ENCODE measurements around the gene PARG. TPM values are rescaled to one million over a fixed set of nuclear protein-coding genes. Genes with fewer than 3 reads are reported as not detected.
"Not testable (repeated sequence)": the region's sequence is repeated elsewhere in the genome, so short reads cannot be mapped to it uniquely, and the experiment has no call there.

Gene PARG
- 43.2 and 47.6 TPM in 2 replicates for total RNA-seq (2014; rRNA removed; shearing (Covaris generic); ENCODE audit: low replicate concordance)

- Histone ChIP-seq H3K4me3 (ENCODE audit: low read length) (peak within 1 kb of the TSS; percentile 90), H3K9ac (ENCODE audit: low read length) (peak within 1 kb of the TSS; percentile 70), H3K4me2 (ENCODE audit: low read depth, low read length, poor library complexity, severe bottlenecking) (peak within 1 kb of the TSS; percentile 72), H3K27ac (ENCODE audit: low read length) (peak within 1 kb of the TSS; percentile 54; the same call in 1 of the 2 replicates), H3K79me2 (ENCODE audit: low read length) (peaks cover 71% of the 10 kb centered on the region), H3K4me1 (ENCODE audit: low read length) (peaks cover 22% of the 10 kb centered on the region)
- H3K36me3 ChIP-seq (ENCODE audit: insufficient read depth, low read length); H3K9me2 ChIP-seq (replicated peaks; ENCODE audit: insufficient read depth, low read length); H3K27me3 ChIP-seq (ENCODE audit: low read length); H3K9me3 ChIP-seq (ENCODE audit: low read length); H2AFZ ChIP-seq (ENCODE audit: low read length); H4K20me1 ChIP-seq (ENCODE audit: insufficient read depth, low read depth, low read length): not testable (repeated sequence)
- DNase-seq: peak; percentile 92
Observed at GRCh38 chr10:49941447-49942338, at the start of gene PARG, which contains the start of gene TIMM23B. Gene PARG, minus strand, starts transcription at chr10:49942027. Its CDS starts 302 bp downstream, at chr10:49941725. Gene TIMM23B, plus strand, starts transcription at chr10:49942053. Its CDS starts 142 bp downstream, at chr10:49942195.

- not testable (repeated sequence) for H3K4me2 ChIP-seq (ENCODE audit: low read depth, low read length, poor library complexity, severe bottlenecking); H3K4me3 ChIP-seq (ENCODE audit: low read length); H3K27ac ChIP-seq (ENCODE audit: low read length); H3K9ac ChIP-seq (ENCODE audit: low read length); H3K9me3 ChIP-seq (ENCODE audit: low read length); H4K20me1 ChIP-seq (ENCODE audit: insufficient read depth, low read depth, low read length); H3K9me2 ChIP-seq (replicated peaks; ENCODE audit: insufficient read depth, low read length); H3K36me3 ChIP-seq (ENCODE audit: insufficient read depth, low read length); H3K79me2 ChIP-seq (ENCODE audit: low read length); H2AFZ ChIP-seq (ENCODE audit: low read length); H3K4me1 ChIP-seq (ENCODE audit: low read length); H3K27me3 ChIP-seq (ENCODE audit: low read length); DNase-seq
Observed at GRCh38 chr10:49988376-49988775, 46.5 kb upstream of the PARG start, which contains the start of gene AGAP6. Gene AGAP6, plus strand, starts transcription at chr10:49988406. Its CDS starts 310 bp downstream, at chr10:49988716.

DNA sequence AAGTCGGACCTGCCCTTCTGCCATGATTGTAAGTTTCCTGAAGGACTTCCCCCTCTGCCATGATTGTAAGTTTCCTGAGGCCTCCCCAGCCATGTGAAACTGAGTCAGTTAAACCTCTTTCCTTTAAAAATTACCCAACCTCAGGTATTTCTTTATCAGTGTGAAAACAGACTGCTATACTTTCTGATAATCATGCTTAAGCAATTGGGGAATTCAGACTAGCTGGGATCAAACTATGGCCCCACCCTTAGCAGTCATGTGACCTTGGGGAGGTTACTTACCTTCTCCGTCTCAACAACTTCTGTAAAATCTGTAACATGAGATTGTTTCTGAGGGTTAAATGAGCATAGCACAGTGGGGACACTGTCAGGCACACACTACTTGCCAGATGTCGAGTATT lies 45.4 kb upstream of the PARG start:
- DNase-seq; H3K27ac ChIP-seq (ENCODE audit: low read length): not testable (repeated sequence)

GRCh38 chr10:49977756-49978155 lies 35.9 kb upstream of the PARG start:
- H4K20me1 ChIP-seq (ENCODE audit: insufficient read depth, low read depth, low read length); H3K27me3 ChIP-seq (ENCODE audit: low read length); H3K9ac ChIP-seq (ENCODE audit: low read length); H2AFZ ChIP-seq (ENCODE audit: low read length); H3K4me3 ChIP-seq (ENCODE audit: low read length); DNase-seq; H3K27ac ChIP-seq (ENCODE audit: low read length); H3K9me2 ChIP-seq (replicated peaks; ENCODE audit: insufficient read depth, low read length); H3K79me2 ChIP-seq (ENCODE audit: low read length); H3K36me3 ChIP-seq (ENCODE audit: insufficient read depth, low read length); H3K4me2 ChIP-seq (ENCODE audit: low read depth, low read length, poor library complexity, severe bottlenecking); H3K4me1 ChIP-seq (ENCODE audit: low read length); H3K9me3 ChIP-seq (ENCODE audit: low read length): not testable (repeated sequence)

More for the DNA sequence above, 45.4 kb upstream of the PARG start:
- not testable (repeated sequence) for H3K79me2 ChIP-seq (ENCODE audit: low read length); H3K4me3 ChIP-seq (ENCODE audit: low read length); H3K4me1 ChIP-seq (ENCODE audit: low read length); H4K20me1 ChIP-seq (ENCODE audit: insufficient read depth, low read depth, low read length); H3K27me3 ChIP-seq (ENCODE audit: low read length); H2AFZ ChIP-seq (ENCODE audit: low read length); H3K9me3 ChIP-seq (ENCODE audit: low read length); H3K4me2 ChIP-seq (ENCODE audit: low read depth, low read length, poor library complexity, severe bottlenecking); H3K9me2 ChIP-seq (replicated peaks; ENCODE audit: insufficient read depth, low read length); H3K9ac ChIP-seq (ENCODE audit: low read length); H3K36me3 ChIP-seq (ENCODE audit: insufficient read depth, low read length)

DNA sequence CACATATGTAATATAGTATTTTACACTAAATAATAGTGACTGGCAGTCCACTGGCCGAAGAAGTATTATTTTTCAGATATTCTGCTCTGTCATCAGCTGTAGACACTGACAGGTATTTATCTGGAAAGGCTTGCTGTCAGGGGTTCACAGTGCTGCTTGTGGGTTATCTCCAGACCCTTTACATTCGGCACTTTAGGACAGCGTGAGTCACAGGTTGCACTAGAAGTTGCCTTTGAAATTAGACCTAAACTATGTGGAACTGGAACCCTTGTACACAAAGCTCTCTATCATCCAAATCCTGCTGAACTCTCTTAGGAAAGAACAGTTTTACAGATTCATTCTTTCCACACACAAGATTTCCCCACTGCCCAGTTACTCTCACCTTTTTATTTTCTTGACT lies 30.3 kb upstream of the PARG start:
- not testable (repeated sequence) for H3K27me3 ChIP-seq (ENCODE audit: low read length); H3K4me2 ChIP-seq (ENCODE audit: low read depth, low read length, poor library complexity, severe bottlenecking); H3K9me2 ChIP-seq (replicated peaks; ENCODE audit: insufficient read depth, low read length); H3K9ac ChIP-seq (ENCODE audit: low read length); H3K27ac ChIP-seq (ENCODE audit: low read length); H3K79me2 ChIP-seq (ENCODE audit: low read length); H3K9me3 ChIP-seq (ENCODE audit: low read length); H3K36me3 ChIP-seq (ENCODE audit: insufficient read depth, low read length); H3K4me1 ChIP-seq (ENCODE audit: low read length); H4K20me1 ChIP-seq (ENCODE audit: insufficient read depth, low read depth, low read length); H3K4me3 ChIP-seq (ENCODE audit: low read length); DNase-seq; H2AFZ ChIP-seq (ENCODE audit: low read length)

GRCh38 chr10:49971466-49971865 lies 29.6 kb upstream of the PARG start:
- H3K9ac ChIP-seq (ENCODE audit: low read length); H2AFZ ChIP-seq (ENCODE audit: low read length); H4K20me1 ChIP-seq (ENCODE audit: insufficient read depth, low read depth, low read length); H3K9me2 ChIP-seq (replicated peaks; ENCODE audit: insufficient read depth, low read length); H3K4me3 ChIP-seq (ENCODE audit: low read length); DNase-seq; H3K27ac ChIP-seq (ENCODE audit: low read length); H3K79me2 ChIP-seq (ENCODE audit: low read length); H3K27me3 ChIP-seq (ENCODE audit: low read length); H3K4me2 ChIP-seq (ENCODE audit: low read depth, low read length, poor library complexity, severe bottlenecking); H3K36me3 ChIP-seq (ENCODE audit: insufficient read depth, low read length); H3K9me3 ChIP-seq (ENCODE audit: low read length); H3K4me1 ChIP-seq (ENCODE audit: low read length): not testable (repeated sequence)

DNA sequence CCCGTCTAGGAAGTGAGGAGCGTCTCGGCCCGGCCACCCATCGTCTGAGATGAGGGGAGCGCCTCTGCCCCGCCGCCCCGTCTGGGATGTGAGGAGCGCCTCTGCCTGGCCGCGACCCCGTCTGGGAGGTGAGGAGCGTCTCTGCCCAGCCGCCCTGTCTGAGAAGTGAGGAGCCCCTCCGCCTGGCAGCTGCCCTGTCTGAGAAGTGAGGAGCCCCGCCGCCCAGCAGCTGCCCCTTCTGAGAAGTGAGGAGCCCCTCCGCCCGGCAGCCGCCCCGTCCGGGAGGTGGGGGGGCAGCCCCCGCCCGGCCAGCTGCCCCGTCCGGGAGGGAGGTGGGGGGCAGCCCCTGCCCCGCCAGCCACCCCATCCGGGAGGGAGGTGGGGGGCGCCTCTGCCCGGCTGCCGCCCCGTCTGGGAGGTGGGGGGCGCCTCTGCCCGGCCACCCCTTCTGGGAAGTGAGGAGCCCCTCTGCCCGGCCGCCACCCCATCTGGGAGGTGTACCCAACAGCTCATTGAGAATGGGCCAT lies 28.6 kb upstream of the PARG start:
- H3K9me2 ChIP-seq (replicated peaks; ENCODE audit: insufficient read depth, low read length); H3K9me3 ChIP-seq (ENCODE audit: low read length); H3K4me3 ChIP-seq (ENCODE audit: low read length); H4K20me1 ChIP-seq (ENCODE audit: insufficient read depth, low read depth, low read length); H3K4me1 ChIP-seq (ENCODE audit: low read length); H3K27me3 ChIP-seq (ENCODE audit: low read length); DNase-seq; H3K27ac ChIP-seq (ENCODE audit: low read length); H3K79me2 ChIP-seq (ENCODE audit: low read length); H3K4me2 ChIP-seq (ENCODE audit: low read depth, low read length, poor library complexity, severe bottlenecking); H3K36me3 ChIP-seq (ENCODE audit: insufficient read depth, low read length); H3K9ac ChIP-seq (ENCODE audit: low read length); H2AFZ ChIP-seq (ENCODE audit: low read length): not testable (repeated sequence)

DNA sequence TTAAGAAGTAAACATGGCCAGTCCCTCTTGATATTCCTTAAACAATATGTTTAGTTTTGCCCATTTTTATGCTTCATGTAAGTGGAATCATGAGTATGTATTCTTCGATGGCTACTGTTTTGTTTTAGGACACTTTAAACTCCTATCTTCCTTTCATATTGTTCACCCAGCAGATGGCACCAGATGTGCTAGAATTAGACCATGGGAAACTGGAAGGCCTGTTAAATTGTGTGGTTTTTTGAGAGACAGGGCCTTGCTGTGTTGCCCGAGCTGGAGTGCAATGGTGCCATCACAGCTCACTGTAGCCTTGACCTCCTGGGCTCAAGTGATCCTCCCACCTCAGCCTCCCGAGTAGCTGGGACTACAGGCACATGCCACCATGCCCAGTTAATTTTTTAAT lies 11.3 kb upstream of the PARG start:
- not testable (repeated sequence) for H3K9ac ChIP-seq (ENCODE audit: low read length); H3K4me2 ChIP-seq (ENCODE audit: low read depth, low read length, poor library complexity, severe bottlenecking); H3K9me2 ChIP-seq (replicated peaks; ENCODE audit: insufficient read depth, low read length); H3K27ac ChIP-seq (ENCODE audit: low read length); H2AFZ ChIP-seq (ENCODE audit: low read length); DNase-seq; H3K9me3 ChIP-seq (ENCODE audit: low read length); H3K27me3 ChIP-seq (ENCODE audit: low read length); H3K36me3 ChIP-seq (ENCODE audit: insufficient read depth, low read length); H3K4me3 ChIP-seq (ENCODE audit: low read length); H3K4me1 ChIP-seq (ENCODE audit: low read length); H4K20me1 ChIP-seq (ENCODE audit: insufficient read depth, low read depth, low read length)
- H3K79me2 ChIP-seq (ENCODE audit: low read length): peaks cover 33% of the 10 kb centered on the region
